NCI-H2081 (cell line): Measurements from ENCODE around the gene DNAJC4.

Experiments
- DNase-seq, 2 experiments: peaks; one replicate each; lab custom pipeline; 2025; lab: John Stamatoyannopoulos, UW

DNAJC4 gene

DNA sequence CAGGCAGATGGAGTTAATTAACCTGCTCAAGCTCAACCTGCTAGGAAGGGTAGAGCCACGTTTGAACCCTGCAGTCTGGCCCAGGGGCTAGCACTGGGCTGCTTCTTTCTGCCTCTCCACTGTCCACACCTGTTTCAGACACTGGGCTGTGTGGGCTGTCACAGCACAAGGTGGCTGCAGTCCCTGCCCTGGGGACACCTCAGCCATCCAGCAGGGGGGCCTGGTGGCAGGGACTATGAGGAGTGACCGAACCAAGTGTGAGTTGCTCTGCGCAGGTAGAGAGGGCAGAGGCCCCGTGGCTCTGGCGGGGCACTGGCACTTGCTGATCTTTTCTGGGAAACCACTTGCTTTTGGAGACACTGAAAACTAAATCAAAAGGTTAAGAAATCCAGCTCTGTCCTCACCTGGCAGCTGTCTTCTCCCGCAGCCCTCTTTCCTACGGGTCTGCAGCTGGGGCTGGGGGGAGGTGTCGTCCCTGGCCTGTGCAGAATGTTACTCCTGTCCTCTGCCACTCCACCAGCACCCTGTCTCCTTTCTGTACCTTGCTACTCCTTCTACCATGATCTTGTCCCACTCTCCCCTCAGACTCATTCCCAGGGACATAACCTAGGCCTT lies 48.3 kb downstream of the DNAJC4 start:
- DNase-seq = no peak

DNA sequence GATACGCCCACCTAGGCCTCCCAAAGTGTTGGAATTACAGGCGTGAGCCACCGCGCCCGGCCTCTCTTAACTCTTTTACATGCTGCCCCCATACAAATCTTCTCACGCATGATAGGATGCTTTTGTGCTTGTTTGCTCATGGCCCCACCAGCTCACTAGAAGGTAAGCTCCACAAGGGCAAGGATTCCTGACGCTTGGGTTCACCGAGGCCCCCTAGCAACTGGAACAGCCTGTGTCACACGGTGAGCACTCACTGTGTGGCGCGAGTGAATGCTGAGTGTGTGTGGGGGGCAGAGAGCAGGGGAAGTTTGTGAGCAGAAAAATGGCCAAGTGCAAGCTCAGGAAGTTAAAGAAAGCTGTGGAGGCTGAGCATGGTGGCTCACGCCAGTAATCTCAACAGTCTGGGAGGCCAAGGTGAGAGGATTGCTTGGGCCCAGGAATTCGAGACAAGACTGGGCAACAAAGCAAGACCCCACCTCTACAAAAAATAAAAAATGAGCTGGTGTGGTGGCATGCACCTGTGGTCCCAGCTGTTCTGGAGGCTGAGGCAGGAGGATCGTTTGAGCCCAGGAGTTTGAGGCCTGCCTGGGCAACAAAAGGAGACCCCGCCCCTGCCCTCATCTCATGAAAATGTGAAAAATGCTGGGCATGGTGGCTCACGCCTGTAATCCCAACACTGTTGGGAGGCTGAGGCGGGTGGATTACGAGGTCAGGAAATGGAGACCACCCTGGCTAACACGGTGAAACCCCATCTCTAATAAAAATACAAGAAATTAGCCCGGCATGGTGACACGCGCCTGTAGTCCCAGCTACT lies 51.8 kb downstream of the DNAJC4 start:
- no peak for DNase-seq

DNA sequence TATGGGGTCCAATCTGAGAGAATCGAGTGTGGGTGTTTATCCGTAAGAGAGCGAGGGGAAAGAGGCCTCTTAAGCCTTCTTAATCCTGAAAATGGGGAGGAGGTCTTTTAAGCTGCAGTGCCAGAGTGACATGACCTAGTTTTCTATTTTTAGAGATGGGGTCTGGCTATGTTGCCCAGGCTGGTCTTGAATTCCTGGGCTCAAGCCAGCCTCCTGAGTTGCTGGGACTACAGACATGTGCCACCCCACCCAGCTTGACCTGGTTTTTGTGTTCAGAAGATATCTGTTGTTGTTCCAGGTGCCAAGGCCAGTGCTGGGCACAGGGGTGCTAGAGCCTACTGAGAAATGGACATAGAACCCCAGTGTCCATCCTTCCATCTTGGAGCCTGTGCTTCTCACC lies 52.7 kb downstream of the DNAJC4 start:
- DNase-seq = no peak
